Central memory CD8-positive, alpha-beta T cell (primary cell): ENCODE results near the gene BRD9.
"Not testable (repeated sequence)": the region's sequence is repeated elsewhere in the genome, so short reads cannot be mapped to it uniquely, and the experiment has no call there.

Experiments used
- ATAC-seq: fragments of 150-1000 bp; cut with Tn5 transposase; replicated peaks from 2 replicates; pipeline ENCODE4 v1.10.0; 2022; ENCODE audit warnings: mild to moderate bottlenecking, moderate FRiP score, moderate number of reproducible peaks; ENCODE audit not compliant: poor library complexity, severe bottlenecking; ENCODE audit errors: extremely low read depth
- DNase-seq, 2 donors: peaks; one replicate each; pipeline ENCODE4 v3.0.0; 2021; ENCODE audit warnings: low spot score in 2 of 2
- H3K27ac Mint-ChIP-seq: one replicate; pipeline ENCODE4 v1.8.0; 2022; ENCODE audit warnings: low read depth, mild to moderate bottlenecking, moderate library complexity, mixed read lengths
- H3K27me3 Mint-ChIP-seq: one replicate; pipeline ENCODE4 v1.8.0; 2022; ENCODE audit warnings: mixed read lengths
- H3K36me3 Mint-ChIP-seq: one replicate; pipeline ENCODE4 v1.8.0; 2022; ENCODE audit warnings: mild to moderate bottlenecking, moderate library complexity, mixed read lengths; ENCODE audit not compliant: insufficient read depth
- H3K4me1 Mint-ChIP-seq: one replicate; pipeline ENCODE4 v1.8.0; 2022; ENCODE audit warnings: mixed read lengths
- H3K4me3 Mint-ChIP-seq: one replicate; pipeline ENCODE4 v1.8.0; 2022; ENCODE audit warnings: mild to moderate bottlenecking, moderate library complexity, mixed read lengths
- H3K9me3 Mint-ChIP-seq: one replicate; pipeline ENCODE4 v1.8.0; 2022; ENCODE audit warnings: mixed read lengths

The BRD9 gene

DNA sequence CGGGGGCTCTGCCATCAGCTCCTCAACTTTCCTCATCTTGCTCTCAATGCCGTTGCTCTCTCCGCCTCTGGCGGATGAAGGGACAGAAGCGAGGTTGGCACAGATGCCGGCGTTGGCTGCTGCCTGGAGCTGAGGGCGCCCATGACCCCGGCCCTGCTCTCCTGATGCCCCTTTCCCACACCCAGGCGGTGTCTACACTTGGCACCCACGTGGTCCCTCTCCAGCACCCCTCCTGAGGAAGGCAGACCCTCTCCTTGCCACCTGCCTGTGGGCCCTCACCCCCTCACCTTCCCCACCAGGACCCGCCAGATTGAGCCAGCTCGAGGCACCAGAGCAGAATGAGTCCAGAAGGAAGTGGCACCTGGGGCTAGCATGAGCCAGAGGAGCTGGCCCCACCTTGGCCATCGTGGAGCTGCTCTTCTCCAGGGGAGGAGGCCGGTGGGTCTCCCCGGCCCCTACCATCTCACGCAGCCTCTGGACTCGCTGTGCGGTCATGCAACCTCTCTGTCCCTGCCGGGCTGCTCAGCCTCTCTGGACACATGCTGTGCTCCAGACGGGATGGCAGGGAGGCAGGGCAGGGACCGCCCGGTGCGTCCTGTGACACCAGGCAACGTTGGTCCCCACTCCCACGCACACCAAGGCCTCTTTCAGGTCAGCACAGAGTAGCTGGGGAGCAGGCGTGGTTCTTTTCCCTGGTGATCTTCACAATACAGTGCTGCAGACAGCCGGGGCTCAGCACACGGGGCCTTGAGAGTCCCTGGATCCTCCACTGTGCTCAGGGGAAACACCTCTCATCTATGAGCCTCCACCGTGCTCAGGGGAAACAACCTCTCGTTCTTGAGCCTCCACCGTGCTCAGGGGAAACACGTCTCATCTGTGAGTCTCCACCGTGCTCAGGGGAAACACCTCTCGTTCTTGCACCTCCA is 46.7 kb downstream of the BRD9 start:
- H3K36me3 Mint-ChIP-seq, H3K27ac Mint-ChIP-seq, DNase-seq, H3K9me3 Mint-ChIP-seq, H3K4me3 Mint-ChIP-seq, H3K4me1 Mint-ChIP-seq, ATAC-seq: not testable (repeated sequence)
- H3K27me3 Mint-ChIP-seq = peaks cover 13% of the 10 kb centered on the region

DNA sequence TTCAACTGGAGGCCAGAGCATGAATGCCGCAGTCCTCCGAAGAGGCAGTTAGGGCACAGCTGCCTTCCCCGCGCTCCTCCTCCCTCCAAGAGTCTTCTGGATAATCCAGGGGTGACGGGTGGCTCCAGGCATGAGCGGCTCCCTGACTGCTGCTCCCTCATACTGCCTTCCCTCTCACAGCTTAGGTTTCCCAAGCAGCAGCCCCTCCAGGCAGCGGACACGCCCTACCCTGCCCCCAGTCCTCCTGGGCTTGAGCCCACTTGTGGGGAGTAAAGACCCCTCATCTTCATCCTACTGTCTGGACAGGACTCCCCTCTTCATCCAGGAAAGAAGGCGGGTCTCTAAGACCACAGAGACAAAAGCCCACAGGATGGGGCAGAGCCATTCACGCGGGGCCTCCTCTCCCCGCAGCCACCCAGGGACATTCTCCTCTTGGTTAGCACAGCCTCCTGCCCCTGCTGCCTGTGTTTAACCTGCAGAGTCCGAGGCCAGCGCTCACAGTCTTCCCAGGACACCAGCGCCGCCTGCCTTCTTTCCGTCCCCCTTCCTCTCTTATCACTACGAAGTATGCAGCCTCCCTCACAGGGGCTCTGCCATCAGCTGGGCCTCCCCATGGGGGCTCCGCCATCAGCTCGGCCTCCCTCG is 47.4 kb downstream of the BRD9 start:
- not testable (repeated sequence) for H3K36me3 Mint-ChIP-seq, H3K4me3 Mint-ChIP-seq, H3K9me3 Mint-ChIP-seq, ATAC-seq, H3K27ac Mint-ChIP-seq, H3K4me1 Mint-ChIP-seq, DNase-seq
- H3K27me3 Mint-ChIP-seq = peaks cover 13% of the 10 kb centered on the region

DNA sequence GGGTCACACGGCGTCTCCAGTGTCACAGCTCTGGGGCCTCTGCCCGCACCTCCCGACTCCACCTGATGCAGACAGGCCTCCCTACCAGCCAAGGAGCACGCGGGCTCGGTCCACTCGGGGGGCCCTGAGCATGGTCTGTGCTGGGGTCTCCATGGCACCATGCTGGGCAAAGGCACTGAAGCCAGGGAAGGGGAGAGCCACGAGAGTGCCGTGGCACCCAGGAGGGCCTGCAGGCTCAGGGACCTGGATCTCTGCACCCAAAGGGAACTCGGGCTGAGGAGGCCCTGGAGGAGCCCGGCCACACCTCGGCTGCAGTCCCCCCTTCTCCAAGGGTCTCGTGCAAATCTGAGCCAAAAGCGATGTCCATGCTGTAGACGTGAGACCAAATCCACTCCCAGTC is 48.2 kb downstream of the BRD9 start:
- H3K4me3 Mint-ChIP-seq, H3K27ac Mint-ChIP-seq, H3K9me3 Mint-ChIP-seq, H3K36me3 Mint-ChIP-seq, DNase-seq, H3K4me1 Mint-ChIP-seq, ATAC-seq: not testable (repeated sequence)
- peaks cover 13% of the 10 kb centered on the region for H3K27me3 Mint-ChIP-seq

DNA sequence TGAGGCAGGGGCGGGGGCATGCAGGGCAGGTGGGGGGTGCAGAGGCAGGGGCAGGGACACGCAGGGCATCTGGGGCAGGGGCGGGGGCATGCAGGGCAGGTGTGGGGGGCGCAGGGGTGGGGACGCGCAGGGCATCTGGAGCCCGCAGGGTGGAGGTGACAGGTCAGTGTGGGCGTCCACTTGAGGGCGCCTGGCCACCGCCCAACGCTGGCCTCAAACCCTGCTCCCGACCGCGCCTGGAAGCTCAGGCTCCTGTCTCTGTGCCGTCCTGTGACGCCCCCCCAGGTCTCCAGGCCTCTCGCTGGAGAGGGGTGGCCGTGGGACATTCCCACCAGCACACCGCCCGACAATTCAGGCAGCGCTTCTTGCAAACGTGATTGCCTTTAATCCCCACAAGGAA is 48.7 kb downstream of the BRD9 start:
- peaks cover 13% of the 10 kb centered on the region for H3K27me3 Mint-ChIP-seq
- ATAC-seq, DNase-seq: not testable (repeated sequence)

DNA sequence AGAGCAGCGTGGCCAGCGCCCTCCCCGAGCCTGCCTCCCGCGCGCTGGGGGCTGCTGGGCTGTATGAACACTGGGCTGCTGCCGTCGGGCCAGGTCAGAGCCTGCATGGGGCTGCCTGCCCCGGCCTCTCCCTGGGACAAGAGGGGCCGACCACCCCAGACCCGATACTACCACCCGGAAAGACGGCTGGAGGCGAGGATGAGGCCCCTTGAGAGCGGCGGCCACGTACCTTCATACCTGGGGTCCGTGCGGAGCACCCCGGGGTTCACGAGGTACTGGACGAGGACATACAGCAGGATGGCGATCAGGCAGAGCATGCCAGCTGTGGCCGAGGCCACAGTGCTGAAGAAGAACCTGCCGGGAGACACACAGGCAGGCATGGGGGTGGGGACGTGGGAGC is 49.2 kb downstream of the BRD9 start:
- H3K27me3 Mint-ChIP-seq = peaks cover 13% of the 10 kb centered on the region
- not testable (repeated sequence) for H3K4me3 Mint-ChIP-seq, ATAC-seq, H3K4me1 Mint-ChIP-seq, DNase-seq, H3K36me3 Mint-ChIP-seq, H3K9me3 Mint-ChIP-seq, H3K27ac Mint-ChIP-seq

More for the DNA sequence above, 48.7 kb downstream of the BRD9 start:
- not testable (repeated sequence) for H3K4me1 Mint-ChIP-seq, H3K36me3 Mint-ChIP-seq, H3K4me3 Mint-ChIP-seq, H3K27ac Mint-ChIP-seq, H3K9me3 Mint-ChIP-seq

DNA sequence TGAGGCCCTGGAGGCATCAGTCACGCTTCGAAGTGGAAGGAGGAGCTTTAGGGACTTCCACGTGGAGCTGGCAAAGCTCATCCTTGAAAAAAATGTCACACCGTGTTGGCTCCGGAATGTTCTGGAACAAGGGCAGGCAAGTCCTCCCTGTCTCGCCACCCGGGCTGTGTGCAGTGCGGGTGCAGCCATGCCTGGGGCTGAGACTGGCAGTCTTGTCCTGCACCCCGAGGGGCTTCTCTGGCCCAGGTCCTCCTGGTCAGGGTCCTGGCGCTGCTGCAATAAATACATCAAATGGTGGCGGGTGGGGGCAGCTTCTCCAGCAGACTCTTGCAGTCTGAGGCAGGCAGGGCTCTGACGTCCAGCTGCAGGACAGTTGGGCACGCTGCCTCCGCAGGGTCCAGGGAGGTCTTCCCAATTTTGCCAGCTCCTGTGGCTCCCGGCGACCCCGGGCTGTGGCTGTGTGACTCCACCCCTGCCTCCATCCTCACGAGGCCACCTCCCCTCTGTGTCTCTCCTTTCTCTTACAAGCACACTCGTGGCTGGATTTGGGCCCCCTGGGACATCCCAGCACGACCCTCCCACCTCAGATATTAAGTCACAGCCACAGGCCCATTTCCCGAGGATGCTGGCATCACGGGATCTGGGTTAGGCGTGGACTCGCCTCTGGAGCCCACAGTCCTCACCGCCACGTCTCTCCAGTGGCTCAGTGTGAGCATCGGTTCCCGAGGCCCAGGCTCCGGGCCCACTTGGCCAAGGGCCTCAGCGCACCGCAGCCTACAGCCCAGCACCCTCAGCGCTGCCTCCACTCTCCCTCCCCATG is 50.0 kb downstream of the BRD9 start:
- peaks cover 13% of the 10 kb centered on the region for H3K27me3 Mint-ChIP-seq
- H3K4me1 Mint-ChIP-seq, ATAC-seq, DNase-seq, H3K27ac Mint-ChIP-seq, H3K36me3 Mint-ChIP-seq, H3K9me3 Mint-ChIP-seq, H3K4me3 Mint-ChIP-seq: not testable (repeated sequence)

DNA sequence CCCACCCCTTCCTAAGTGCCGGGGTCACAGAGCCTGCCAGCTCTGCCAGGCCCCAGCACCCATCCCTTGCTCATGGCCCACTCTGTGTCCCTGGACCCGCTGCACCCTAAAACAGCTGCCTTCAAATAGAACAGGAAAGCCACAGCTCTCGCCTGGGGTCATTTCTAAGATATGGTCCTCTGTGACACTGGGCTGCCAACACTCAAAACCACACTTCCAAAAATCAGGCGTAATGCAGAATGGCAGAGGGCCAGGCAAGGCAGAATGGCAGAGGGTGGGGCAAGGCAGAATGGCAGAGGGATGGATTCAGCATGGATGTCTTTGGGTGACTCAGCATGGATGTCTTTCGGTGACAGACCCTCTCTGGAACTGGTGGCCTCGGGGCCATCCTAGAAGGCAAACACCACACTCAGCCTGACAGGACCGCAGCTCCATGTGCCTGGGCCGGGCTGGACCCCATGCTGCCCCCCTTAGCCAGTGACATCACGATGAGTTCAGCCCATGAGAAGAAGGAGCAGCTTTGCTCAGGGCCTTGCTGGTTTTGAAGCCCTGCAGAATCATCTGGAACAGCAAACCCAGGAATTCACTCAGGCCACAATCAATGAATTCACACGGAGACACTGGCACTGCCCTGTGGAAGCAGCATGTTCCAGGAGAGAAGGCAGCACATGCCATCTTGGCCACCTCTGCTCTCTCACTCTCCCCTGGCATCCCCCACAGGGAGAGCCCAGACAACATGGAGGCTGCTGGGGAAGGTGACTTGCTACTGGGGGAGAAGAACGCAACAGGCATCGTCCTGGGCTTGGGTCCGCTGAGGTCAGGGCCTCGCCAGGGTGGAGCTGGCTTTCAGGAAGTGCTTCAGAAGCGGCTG is 50.8 kb downstream of the BRD9 start:
- not testable (repeated sequence) for H3K4me3 Mint-ChIP-seq, ATAC-seq, DNase-seq, H3K9me3 Mint-ChIP-seq, H3K27ac Mint-ChIP-seq, H3K4me1 Mint-ChIP-seq, H3K36me3 Mint-ChIP-seq
- H3K27me3 Mint-ChIP-seq = peaks cover 13% of the 10 kb centered on the region

DNA sequence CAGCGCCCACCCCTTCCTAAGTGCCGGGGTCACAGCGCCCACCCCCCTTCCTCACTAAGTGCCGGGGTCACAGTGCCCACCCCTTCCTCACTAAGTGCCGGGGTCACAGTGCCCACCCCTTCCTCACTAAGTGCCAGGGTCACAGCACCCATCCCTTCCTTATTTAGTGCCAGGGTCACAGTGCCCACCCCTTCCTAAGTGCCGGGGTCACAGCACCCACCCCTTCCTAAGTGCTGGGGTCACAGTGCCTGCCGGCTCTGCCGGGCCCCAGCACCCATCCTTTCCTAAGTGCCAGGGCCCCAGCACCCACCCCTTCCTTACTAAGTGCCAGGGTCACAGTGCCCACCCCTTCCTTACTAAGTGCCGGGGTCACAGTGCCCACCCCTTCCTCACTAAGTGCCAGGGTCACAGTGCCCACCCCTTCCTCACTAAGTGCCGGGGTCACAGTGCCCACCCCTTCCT is 51.6 kb downstream of the BRD9 start:
- not testable (repeated sequence) for ATAC-seq, DNase-seq, H3K9me3 Mint-ChIP-seq, H3K4me1 Mint-ChIP-seq, H3K36me3 Mint-ChIP-seq, H3K27ac Mint-ChIP-seq, H3K4me3 Mint-ChIP-seq
- H3K27me3 Mint-ChIP-seq = peaks cover 13% of the 10 kb centered on the region

DNA sequence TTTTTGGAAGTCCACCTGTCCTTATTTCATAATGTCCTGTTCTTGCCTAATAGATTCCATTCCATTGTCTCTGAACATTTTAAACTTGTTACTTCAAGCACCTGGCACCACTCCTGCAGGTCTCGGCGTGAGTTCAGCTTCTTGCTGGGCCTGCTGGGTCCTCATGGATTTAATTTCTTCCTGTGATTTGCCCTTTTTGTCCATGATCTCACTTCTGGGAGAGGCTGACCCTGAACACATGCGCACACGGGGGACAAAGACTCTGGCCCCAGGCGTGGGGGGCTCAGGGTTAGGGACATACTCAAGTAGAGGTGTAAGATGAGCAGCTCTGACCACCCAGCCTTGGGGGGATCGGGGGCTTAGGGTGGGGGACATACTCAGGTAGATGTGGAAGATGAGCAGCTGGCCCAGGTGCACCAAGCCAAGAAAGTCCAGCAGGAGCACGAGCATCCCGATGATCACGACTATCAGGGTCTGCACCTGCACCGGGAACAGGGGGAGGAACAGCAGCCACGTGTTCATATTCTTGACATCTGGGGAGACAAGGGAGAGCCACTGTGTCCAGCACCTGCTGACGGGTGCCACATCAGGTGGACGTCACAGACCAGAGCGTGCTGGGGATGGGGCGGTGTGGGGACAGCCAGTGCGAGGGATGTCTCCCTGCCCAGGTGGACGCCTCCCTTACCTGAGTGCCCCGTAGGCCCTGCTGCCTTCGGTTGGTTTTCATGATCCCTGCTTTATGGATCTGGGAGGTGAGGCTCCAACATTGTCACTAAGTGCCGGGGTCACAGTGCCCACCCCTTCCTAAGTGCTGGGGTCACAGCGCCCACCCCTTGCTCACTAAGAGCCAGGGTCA is 52.3 kb downstream of the BRD9 start:
- H3K36me3 Mint-ChIP-seq, DNase-seq, H3K27ac Mint-ChIP-seq, ATAC-seq, H3K9me3 Mint-ChIP-seq, H3K4me1 Mint-ChIP-seq, H3K4me3 Mint-ChIP-seq: not testable (repeated sequence)
- peaks cover 13% of the 10 kb centered on the region for H3K27me3 Mint-ChIP-seq

DNA sequence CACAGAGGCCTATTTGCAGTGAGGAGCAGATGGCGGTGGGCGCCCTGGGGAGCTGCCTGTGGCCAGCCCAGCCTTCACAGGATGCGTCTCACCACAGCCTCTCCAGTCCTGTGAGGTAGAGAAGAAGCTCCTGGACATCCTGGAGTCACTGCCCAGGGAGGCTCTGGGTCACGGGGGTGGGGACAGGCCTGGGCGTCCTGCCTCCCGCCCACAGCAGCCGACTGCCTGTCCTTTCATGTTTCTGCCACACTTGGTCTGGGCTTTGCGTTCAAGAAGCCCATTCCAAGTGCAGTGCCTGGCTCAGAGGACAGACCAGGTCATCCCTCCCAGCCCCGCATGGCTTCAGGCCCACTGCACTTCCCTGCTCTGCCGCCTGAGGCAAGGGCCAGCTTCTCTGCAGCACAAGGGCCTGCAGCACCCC is 54.2 kb downstream of the BRD9 start:
- H3K36me3 Mint-ChIP-seq, H3K4me3 Mint-ChIP-seq, H3K9me3 Mint-ChIP-seq, H3K4me1 Mint-ChIP-seq, ATAC-seq, DNase-seq, H3K27ac Mint-ChIP-seq, H3K27me3 Mint-ChIP-seq: not testable (repeated sequence)

DNA sequence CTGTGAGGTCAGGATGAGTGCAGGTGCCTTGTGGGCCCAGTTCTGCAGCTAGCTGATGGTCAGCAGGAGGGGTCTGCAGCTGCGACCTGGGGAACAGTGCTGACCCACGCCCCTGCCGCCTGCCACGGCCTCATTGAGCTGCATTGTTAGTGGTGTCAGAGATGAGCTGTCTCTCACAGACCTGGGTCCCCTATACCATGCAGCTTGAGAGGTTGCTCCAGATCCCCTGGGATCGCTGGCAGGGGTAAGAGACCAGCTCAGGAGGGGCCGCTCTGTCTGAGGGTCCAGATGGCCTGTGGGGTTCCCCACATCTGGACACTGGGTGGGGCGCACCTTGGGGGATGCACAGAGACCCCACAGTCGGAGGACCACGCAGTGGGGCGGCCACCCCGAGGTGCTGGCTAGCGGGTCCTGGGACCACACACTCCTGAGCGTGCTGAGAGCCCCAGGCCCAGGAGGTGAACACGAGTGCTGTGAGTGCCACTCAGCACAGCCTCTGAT is 54.9 kb downstream of the BRD9 start:
- not testable (repeated sequence) for H3K4me3 Mint-ChIP-seq, ATAC-seq, H3K4me1 Mint-ChIP-seq, H3K27me3 Mint-ChIP-seq, H3K27ac Mint-ChIP-seq, H3K36me3 Mint-ChIP-seq, H3K9me3 Mint-ChIP-seq, DNase-seq
